Measurements from ENCODE around the gene NPAS3. TPM values are rescaled to one million over a fixed set of nuclear protein-coding genes. Genes with fewer than 3 reads are reported as not detected.

The NPAS3 gene
- total RNA-seq, 1 experiment from 2014 or later: 0.35 TPM

- Mint-ChIP-seq H3K27me3 (ENCODE audit: insufficient read depth, unreplicated experiment) (no peaks in the 10 kb centered on the region), H3K4me3 (ENCODE audit: unreplicated experiment) (no peak overlapping the region), H3K36me3 (ENCODE audit: insufficient read depth, unreplicated experiment) (no peaks in the 10 kb centered on the region), H3K4me1 (ENCODE audit: insufficient read depth, unreplicated experiment) (no peaks in the 10 kb centered on the region), H3K9me3 (ENCODE audit: unreplicated experiment) (no peaks in the 10 kb centered on the region), H3K27ac (ENCODE audit: low read depth, unreplicated experiment) (no peak overlapping the region)
- CTCF ChIA-PET: interaction anchor here (0.7 kb wide), 1 partner anchor 9 kb away, joined by 3 read pairs; no protein-coding TSS in a partner anchor
- intact Hi-C loops (cut with micrococcal nuclease): no loop called here
- no peak for TF ChIP-seq CTCF (IDR thresholded peaks at IDR 0.05; ENCODE audit: unreplicated experiment)
- no peak for DNase-seq (ENCODE audit: unreplicated experiment)
- BruUV-seq (replicated peaks): no TSS peak
- POLR2A ChIA-PET: interaction anchor here (0.5 kb wide), 1 partner anchor 611 kb away, joined by 4 read pairs; no protein-coding TSS in a partner anchor
Measured at GRCh38 chr14:33655421-33655820, 716.7 kb downstream of the NPAS3 start.

GRCh38 chr14:33657476-33657875 lies 718.8 kb downstream of the NPAS3 start:
- DNase-seq (ENCODE audit: unreplicated experiment): no peak
- BruUV-seq (replicated peaks): no TSS peak
- Mint-ChIP-seq H3K36me3 (ENCODE audit: insufficient read depth, unreplicated experiment) (no peaks in the 10 kb centered on the region), H3K4me3 (ENCODE audit: unreplicated experiment) (no peak overlapping the region), H3K4me1 (ENCODE audit: insufficient read depth, unreplicated experiment) (no peaks in the 10 kb centered on the region), H3K27ac (ENCODE audit: low read depth, unreplicated experiment) (no peak overlapping the region), H3K27me3 (ENCODE audit: insufficient read depth, unreplicated experiment) (no peaks in the 10 kb centered on the region), H3K9me3 (ENCODE audit: unreplicated experiment) (no peaks in the 10 kb centered on the region)
- CTCF ChIA-PET: no interaction called here
- POLR2A ChIA-PET: no interaction called here
- no peak for TF ChIP-seq CTCF (IDR thresholded peaks at IDR 0.05; ENCODE audit: unreplicated experiment)
- intact Hi-C loops (cut with micrococcal nuclease): loop anchor here (2.0 kb wide), 1 partner anchor 15 kb away; no protein-coding TSS in a partner anchor

GRCh38 chr14:33660248-33660647 lies 721.6 kb downstream of the NPAS3 start:
- TF ChIP-seq CTCF (IDR thresholded peaks at IDR 0.05; ENCODE audit: unreplicated experiment): no peak
- H3K4me3 Mint-ChIP-seq (ENCODE audit: unreplicated experiment): no peak overlapping the region
- no TSS peak for BruUV-seq (replicated peaks)
- no peaks in the 10 kb centered on the region for H3K4me1 Mint-ChIP-seq (ENCODE audit: insufficient read depth, unreplicated experiment)
- no peaks in the 10 kb centered on the region for H3K9me3 Mint-ChIP-seq (ENCODE audit: unreplicated experiment)
- no peaks in the 10 kb centered on the region for H3K36me3 Mint-ChIP-seq (ENCODE audit: insufficient read depth, unreplicated experiment)
- intact Hi-C loops (cut with micrococcal nuclease): no loop called here
- no peaks in the 10 kb centered on the region for H3K27me3 Mint-ChIP-seq (ENCODE audit: insufficient read depth, unreplicated experiment)
- ChIA-PET POLR2A (no interaction called here), CTCF (interaction anchor here (0.5 to 1.2 kb wide), 5 partner anchors 8 to 373 kb away, joined by 3 to 4 read pairs (median 3); no protein-coding TSS in a partner anchor)
- no peak overlapping the region for H3K27ac Mint-ChIP-seq (ENCODE audit: low read depth, unreplicated experiment)
- no peak for DNase-seq (ENCODE audit: unreplicated experiment)

- no peaks in the 10 kb centered on the region for H3K4me1 Mint-ChIP-seq (ENCODE audit: insufficient read depth, unreplicated experiment)
Measured at GRCh38 chr14:33661101-33661500, 722.4 kb downstream of the NPAS3 start.

More at GRCh38 chr14:33661101-33661500, 722.4 kb downstream of the NPAS3 start:
- POLR2A ChIA-PET: no interaction called here
- H3K27ac Mint-ChIP-seq (ENCODE audit: low read depth, unreplicated experiment): no peak overlapping the region
- TF ChIP-seq CTCF (IDR thresholded peaks at IDR 0.05; ENCODE audit: unreplicated experiment): no peak
- DNase-seq (ENCODE audit: unreplicated experiment): no peak
- no peaks in the 10 kb centered on the region for H3K9me3 Mint-ChIP-seq (ENCODE audit: unreplicated experiment)
- intact Hi-C loops (cut with micrococcal nuclease): no loop called here
- BruUV-seq (replicated peaks): no TSS peak
- no peak overlapping the region for H3K4me3 Mint-ChIP-seq (ENCODE audit: unreplicated experiment)
- CTCF ChIA-PET: interaction anchor here (1.2 kb wide), 1 partner anchor 38 kb away, joined by 3 read pairs; no protein-coding TSS in a partner anchor
- no peaks in the 10 kb centered on the region for H3K36me3 Mint-ChIP-seq (ENCODE audit: insufficient read depth, unreplicated experiment)
- no peaks in the 10 kb centered on the region for H3K27me3 Mint-ChIP-seq (ENCODE audit: insufficient read depth, unreplicated experiment)
